ENCODE results near the gene MAPK8. TPM values are rescaled to one million over a fixed set of nuclear protein-coding genes. Genes with fewer than 3 reads are reported as not detected.
A peak's percentile ranks its signal among the peaks of the same experiment; 100 is the strongest.

MAPK8 gene
- total and polyA plus RNA-seq, 12 donors, result 7.4 to 41.9 (median 30.0) TPM

DNA sequence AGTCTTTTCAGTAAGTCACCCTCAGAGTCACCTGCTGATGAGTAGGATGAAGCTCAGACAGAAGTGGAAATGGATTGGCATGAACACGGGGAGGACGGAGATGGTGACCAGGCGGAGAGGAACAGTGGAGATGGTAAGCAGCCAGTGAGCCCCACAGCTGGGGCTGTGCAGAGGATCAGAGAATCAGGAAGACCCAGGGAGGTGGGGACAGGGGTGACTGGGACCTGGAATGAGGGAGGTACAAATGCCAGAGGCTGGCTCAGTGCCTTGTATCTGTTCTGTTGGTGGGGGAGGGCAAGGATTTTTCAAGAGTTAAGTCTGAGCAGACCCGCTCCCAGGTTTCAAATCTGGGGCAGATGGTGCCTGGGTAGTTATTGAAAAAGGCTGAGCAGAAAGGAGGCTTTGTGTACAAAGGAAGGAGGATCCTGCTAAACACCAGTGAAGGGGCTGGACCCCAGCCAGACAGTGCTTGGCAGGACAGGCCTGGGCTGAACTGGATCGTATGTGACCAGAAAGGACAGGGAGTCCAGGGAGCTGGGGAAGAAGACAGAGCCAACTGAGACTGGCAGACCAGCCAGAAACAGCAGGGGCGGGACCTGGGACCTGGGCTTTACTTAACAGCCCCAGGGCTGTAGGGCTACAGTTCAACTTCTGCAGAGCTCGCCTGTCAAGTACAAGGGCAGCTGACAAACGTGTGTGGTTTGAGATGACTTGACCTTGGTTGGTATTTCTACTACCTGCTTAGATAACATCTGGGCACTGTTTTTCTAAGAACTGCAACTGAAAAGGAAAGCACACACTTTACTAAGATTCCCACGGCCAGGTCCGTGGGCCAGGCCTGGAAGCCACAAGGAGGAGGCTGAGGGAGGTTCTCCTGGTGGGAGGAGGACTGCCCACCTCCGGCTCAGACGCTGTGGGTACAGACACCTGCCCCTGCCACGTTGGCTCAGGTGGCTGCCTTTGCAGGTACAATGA lies 18.8 kb upstream of the MAPK8 start:
- TF ChIP-seq, protein P1, sequence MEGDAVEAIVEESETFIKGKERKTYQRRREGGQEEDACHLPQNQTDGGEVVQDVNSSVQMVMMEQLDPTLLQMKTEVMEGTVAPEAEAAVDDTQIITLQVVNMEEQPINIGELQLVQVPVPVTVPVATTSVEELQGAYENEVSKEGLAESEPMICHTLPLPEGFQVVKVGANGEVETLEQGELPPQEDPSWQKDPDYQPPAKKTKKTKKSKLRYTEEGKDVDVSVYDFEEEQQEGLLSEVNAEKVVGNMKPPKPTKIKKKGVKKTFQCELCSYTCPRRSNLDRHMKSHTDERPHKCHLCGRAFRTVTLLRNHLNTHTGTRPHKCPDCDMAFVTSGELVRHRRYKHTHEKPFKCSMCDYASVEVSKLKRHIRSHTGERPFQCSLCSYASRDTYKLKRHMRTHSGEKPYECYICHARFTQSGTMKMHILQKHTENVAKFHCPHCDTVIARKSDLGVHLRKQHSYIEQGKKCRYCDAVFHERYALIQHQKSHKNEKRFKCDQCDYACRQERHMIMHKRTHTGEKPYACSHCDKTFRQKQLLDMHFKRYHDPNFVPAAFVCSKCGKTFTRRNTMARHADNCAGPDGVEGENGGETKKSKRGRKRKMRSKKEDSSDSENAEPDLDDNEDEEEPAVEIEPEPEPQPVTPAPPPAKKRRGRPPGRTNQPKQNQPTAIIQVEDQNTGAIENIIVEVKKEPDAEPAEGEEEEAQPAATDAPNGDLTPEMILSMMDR (IDR thresholded peaks at IDR 0.05), result no peak
- ATAC-seq (peak in 7 of 8 donors; percentile 20 to 80 (median 56)), DNase-seq (peak; percentile 23 to 52)
- intact Hi-C loops (cut with DNase I), result loop anchor here in 7 of 10 donors (2.0 to 5.0 kb wide), 3 partner anchors 70 to 73 kb away; no protein-coding TSS in a partner anchor
- WGBS, 2 donors, result 71 to 72% methylated on average over 13 of the region's 13 CpGs
- H3K4me3 ChIP-seq, result no peak overlapping the region
- H3K4me1 ChIP-seq, result peaks cover 0 to 18% (median 6%) of the 10 kb centered on the region in 9 donors
- H3K36me3 ChIP-seq, result no peaks in the 10 kb centered on the region
- H3K27me3 ChIP-seq, result peaks cover 0 to 17% (median 8%) of the 10 kb centered on the region in 7 donors
- no peak overlapping the region for H3K27ac ChIP-seq
- peaks cover 0 to 12% (median 0%) of the 10 kb centered on the region in 11 donors for H3K9me3 ChIP-seq

DNA sequence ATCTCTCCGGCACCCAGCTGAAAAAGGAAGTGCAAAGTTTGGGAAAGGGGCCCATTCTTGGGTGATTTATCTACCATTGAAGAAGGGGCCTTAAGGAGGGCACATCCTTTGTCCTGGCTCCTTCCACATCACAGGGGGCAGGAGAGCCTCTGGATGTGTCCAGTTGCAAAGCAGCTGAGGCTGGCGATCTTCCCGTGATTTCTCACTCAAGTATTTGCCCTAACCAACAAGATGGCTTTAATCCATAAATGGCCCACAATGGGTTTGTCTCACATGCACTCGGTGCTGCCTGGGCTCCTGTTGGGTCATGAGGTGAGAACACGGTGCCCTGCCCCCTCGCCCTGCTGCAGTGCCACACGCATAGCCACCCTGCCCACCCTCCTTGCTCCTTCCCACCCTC lies 17.8 kb upstream of the MAPK8 start:
- TF ChIP-seq, protein P1 (IDR thresholded peaks at IDR 0.05), result no peak
- ATAC-seq, result no peak
- no peak for DNase-seq
- no peak overlapping the region for H3K27ac ChIP-seq
- no peaks in the 10 kb centered on the region for H3K36me3 ChIP-seq
- H3K4me3 ChIP-seq, result no peak overlapping the region
- intact Hi-C loops (cut with DNase I), result loop anchor here in 7 of 10 donors (2.0 to 5.0 kb wide), 3 partner anchors 71 to 74 kb away; no protein-coding TSS in a partner anchor
- H3K27me3 ChIP-seq, result peaks cover 0 to 17% (median 8%) of the 10 kb centered on the region in 7 donors
- H3K4me1 ChIP-seq, result peaks cover 0 to 18% (median 6%) of the 10 kb centered on the region in 9 donors
- H3K9me3 ChIP-seq, result peaks cover 0 to 12% (median 0%) of the 10 kb centered on the region in 11 donors
- WGBS, 2 donors, result 93 to 95% methylated on average over 7 of the region's 7 CpGs

DNA sequence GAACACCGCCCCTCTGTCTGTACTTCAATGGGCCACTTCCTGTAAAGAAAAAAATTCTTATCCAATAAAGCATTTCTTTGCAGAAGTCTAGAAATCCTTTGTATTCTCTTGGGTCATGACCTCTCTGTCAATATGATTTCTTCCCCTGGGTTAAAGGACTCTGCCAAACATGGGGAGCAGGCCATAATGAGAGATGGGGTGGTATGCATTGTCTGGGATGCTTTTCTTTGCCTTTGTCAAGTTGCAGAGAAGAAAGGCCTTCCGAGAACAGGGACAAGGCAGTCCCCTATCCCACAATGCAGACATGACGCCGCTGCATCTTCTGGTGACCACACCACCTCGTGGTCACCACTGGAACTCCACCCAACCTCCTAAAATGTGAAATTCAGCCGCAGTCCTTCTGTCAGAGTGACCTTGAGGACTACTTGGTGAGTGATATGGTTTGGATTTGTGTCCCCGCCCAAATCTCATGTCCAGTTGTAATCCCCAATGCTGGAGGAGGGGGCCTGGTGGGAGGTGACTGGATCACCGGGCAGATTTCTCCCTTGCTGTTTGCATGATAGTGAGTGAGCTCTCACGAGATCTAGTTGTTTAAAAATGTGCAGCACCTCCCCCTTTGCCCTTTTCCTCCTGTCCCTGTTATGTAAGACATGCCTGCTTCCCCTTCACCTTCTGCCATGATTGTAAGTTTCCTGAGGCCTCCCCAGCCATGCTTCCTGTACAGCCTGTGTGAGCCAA lies 16.8 kb upstream of the MAPK8 start:
- intact Hi-C loops (cut with DNase I), result loop anchor here in 7 of 10 donors (2.0 to 5.0 kb wide), 3 partner anchors 72 to 75 kb away; no protein-coding TSS in a partner anchor
- no peak overlapping the region for H3K27ac ChIP-seq
- TF ChIP-seq, protein P1 (IDR thresholded peaks at IDR 0.05), result peak; percentile 74 to 87 (median 84)
- no peaks in the 10 kb centered on the region for H3K36me3 ChIP-seq
- H3K9me3 ChIP-seq, result peaks cover 0 to 4% (median 0%) of the 10 kb centered on the region in 11 donors
- H3K4me1 ChIP-seq, result peaks cover 0 to 18% (median 6%) of the 10 kb centered on the region in 9 donors
- peak; percentile 35 to 54 for DNase-seq
- no peak overlapping the region for H3K4me3 ChIP-seq
- peak; percentile 57 to 82 (median 68) for ATAC-seq
- peaks cover 0 to 12% (median 2%) of the 10 kb centered on the region in 7 donors for H3K27me3 ChIP-seq
- 22 to 24% methylated on average over 9 of the region's 9 CpGs for WGBS, 2 donors

DNA sequence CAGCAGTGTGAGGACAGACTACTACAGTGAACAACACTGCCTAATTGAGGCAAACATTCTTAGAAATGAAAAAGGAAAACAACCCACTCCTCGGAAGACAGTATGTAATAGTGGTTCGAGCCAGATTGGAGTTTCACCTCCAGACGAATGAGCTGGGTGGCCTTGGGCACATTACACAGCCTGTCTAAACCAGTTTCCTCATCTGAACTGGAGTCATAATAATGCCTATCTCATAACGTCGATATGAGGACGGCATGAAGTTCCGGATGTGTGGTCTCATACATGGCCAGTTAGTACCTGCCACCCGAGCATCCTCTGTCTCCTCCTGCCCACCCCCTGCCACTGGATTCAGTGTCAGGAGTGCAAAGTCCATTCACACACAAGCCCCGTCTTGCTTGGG lies 16.2 kb upstream of the MAPK8 start:
- Histone ChIP-seq H3K4me3 (no peak overlapping the region), H3K36me3 (no peaks in the 10 kb centered on the region), H3K4me1 (peaks cover 0 to 17% (median 6%) of the 10 kb centered on the region in 9 donors), H3K9me3 (peaks cover 0 to 4% (median 0%) of the 10 kb centered on the region in 11 donors), H3K27ac (no peak overlapping the region), H3K27me3 (peaks cover 0 to 9% (median 0%) of the 10 kb centered on the region in 7 donors)
- DNase-seq (no peak), ATAC-seq (no peak)
- TF ChIP-seq, protein P1 (IDR thresholded peaks at IDR 0.05), result no peak
- intact Hi-C loops (cut with DNase I), result no loop called here
- whole genome bisulfite sequencing, 2 donors, result 93 to 94% methylated on average over 9 of the region's 9 CpGs
